ENCODE measurements around the gene PATE2.

PATE2 gene

DNA sequence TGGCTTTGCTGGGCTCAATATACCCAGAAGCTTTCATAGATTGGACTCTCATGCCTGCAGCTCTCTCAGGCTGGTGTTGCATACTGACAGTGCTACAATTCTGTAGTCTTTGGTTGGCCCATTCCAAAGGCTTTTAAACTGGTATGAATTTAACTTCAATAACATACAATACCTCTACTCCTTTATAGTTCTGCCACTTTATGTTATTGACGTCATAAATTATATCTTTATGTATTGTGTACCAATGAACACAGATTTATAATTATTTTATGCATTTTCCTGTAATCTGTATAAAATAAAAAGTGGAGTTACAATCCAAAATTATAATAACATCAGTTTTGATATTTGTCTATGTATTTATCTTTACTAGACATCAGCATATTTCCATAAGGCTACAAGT is 16.2 kb downstream of the PATE2 start:
- Mint-ChIP-seq H3K27me3 (peaks cover 17% of the 10 kb centered on the region), H3K4me1 (ENCODE audit: low read depth) (no peaks in the 10 kb centered on the region), H3K27ac (no peak overlapping the region), H3K9me3 (peaks cover 5% of the 10 kb centered on the region), H3K4me3 (no peak overlapping the region), H3K36me3 (ENCODE audit: low read depth) (no peaks in the 10 kb centered on the region)
- no peak for DNase-seq

DNA sequence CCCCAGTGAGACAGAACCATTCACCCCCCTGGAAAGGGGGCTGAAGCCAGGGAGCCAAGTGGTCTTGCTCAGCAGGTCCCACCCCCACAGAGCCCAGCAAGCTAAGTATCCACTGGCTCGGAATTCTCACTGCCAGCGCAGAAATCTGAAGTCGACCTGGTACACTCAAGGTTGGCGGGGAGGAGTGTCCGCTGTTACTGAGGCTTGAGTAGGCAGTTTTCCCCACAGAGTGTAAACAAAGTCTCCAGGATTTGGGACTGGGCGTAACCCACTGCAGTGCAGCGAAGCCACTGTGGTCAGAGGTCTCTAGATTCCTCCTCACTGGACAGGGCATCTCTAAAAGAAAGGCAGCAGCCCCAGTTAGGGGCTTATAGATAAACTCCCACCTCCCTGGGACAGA is 22.6 kb downstream of the PATE2 start:
- H3K36me3 Mint-ChIP-seq (ENCODE audit: low read depth) = no peaks in the 10 kb centered on the region
- peaks cover 24% of the 10 kb centered on the region for H3K27me3 Mint-ChIP-seq
- H3K9me3 Mint-ChIP-seq = peaks cover 10% of the 10 kb centered on the region
- no peak for DNase-seq
- H3K4me1 Mint-ChIP-seq (ENCODE audit: low read depth) = no peaks in the 10 kb centered on the region
- H3K4me3 Mint-ChIP-seq = no peak overlapping the region
- no peak overlapping the region for H3K27ac Mint-ChIP-seq

DNA sequence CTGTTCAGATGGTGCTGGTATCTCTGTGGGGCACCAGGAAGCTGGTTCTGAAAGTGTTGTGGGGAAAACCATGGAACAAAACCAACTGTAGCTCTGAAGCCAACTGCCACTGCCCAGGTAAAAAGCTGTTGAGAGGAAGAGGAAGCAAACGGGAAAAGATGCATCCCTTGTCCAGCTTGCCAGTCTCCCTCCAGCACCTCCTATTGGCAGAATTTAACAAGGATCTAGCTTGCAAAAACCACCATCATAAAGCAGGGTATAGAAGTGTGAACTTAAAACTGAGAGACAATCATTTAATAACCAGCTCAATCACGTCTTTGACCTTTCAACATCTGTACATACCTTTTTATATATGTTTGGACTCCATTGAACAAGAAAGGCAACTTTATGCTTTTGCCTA is 28.0 kb downstream of the PATE2 start:
- Mint-ChIP-seq H3K4me3 (no peak overlapping the region), H3K27me3 (peaks cover 30% of the 10 kb centered on the region), H3K27ac (no peak overlapping the region), H3K4me1 (ENCODE audit: low read depth) (no peaks in the 10 kb centered on the region), H3K36me3 (ENCODE audit: low read depth) (no peaks in the 10 kb centered on the region), H3K9me3 (no peaks in the 10 kb centered on the region)
- no peak for DNase-seq

DNA sequence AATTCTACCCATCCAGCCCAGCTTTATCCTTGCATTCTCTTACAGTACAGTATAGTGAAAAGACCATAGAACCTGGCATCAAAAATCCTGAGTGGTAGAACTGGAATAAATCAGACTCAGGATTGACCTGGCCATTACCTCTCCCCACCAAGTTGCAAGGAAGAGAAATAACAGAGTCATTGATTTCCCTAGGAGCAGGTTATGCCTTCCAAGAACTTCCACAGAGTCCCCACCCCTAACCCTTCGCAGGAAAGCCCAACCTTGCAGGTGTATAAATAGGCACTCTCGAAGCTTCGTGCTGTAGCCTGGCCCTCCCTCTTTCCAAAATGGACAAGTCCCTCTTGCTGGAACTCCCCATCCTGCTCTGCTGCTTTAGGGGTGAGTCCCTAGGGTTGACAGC is 32.6 kb downstream of the PATE2 start, which contains the start of gene PATE1:
Gene PATE1 (plus strand): TSS at position 301 of the 400 bp plus-strand sequence. CDS start 26 bp downstream, at position 327.
- H3K27me3 Mint-ChIP-seq = peaks cover 26% of the 10 kb centered on the region
- H3K27ac Mint-ChIP-seq = no peak within 1 kb of the TSS
- no peak within 1 kb of the TSS for H3K4me3 Mint-ChIP-seq
- H3K36me3 Mint-ChIP-seq (ENCODE audit: low read depth) = no peaks in the 10 kb centered on the region
- no peak for DNase-seq
- no peaks in the 10 kb centered on the region for H3K4me1 Mint-ChIP-seq (ENCODE audit: low read depth)
- no peaks in the 10 kb centered on the region for H3K9me3 Mint-ChIP-seq

DNA sequence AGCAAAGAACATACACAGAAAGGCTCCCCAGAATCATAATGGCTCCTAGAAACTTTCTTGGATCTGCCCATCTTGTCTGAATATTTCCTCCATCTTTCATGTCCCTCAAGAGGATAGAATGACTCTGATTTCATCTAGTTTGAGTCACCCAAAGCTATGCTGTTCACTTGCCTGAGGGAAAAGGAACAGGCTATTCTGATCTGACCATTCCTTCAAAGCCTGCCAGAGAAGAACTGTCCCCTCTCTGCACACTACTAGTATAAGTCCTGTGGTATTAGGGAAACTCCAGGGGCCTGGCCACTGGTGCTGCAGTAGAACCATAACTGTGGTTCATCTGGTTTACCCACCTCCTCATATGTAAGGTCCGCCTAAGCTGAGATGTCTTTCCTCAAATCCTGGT is 34.9 kb downstream of the PATE2 start:
- Mint-ChIP-seq H3K4me1 (ENCODE audit: low read depth) (no peaks in the 10 kb centered on the region), H3K36me3 (ENCODE audit: low read depth) (no peaks in the 10 kb centered on the region), H3K27me3 (peaks cover 16% of the 10 kb centered on the region)

DNA sequence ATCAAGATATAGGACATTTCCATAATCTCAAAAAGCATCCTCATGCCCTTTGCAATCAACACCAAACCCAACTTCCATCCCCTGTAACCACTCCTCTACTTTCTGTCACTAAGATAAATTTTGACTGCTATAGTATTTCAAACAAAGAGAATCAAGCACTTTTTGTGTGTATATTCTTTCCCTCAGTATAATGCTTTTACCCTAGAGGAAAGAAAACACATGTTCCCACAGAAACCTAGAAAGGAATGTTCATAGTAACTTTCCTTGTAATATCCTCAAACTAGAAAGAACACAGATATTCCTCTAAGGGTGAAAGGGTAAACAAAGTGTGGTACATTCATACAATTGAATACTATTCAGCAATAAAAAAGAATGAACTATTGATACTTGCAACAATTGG is 38.0 kb downstream of the PATE2 start:
- Mint-ChIP-seq H3K27ac (no peak overlapping the region), H3K4me3 (no peak overlapping the region), H3K4me1 (ENCODE audit: low read depth) (no peaks in the 10 kb centered on the region)

More for the DNA sequence above, 34.9 kb downstream of the PATE2 start:
- DNase-seq = no peak
- no peak overlapping the region for H3K27ac Mint-ChIP-seq
- H3K9me3 Mint-ChIP-seq = no peaks in the 10 kb centered on the region
- no peak overlapping the region for H3K4me3 Mint-ChIP-seq

DNA sequence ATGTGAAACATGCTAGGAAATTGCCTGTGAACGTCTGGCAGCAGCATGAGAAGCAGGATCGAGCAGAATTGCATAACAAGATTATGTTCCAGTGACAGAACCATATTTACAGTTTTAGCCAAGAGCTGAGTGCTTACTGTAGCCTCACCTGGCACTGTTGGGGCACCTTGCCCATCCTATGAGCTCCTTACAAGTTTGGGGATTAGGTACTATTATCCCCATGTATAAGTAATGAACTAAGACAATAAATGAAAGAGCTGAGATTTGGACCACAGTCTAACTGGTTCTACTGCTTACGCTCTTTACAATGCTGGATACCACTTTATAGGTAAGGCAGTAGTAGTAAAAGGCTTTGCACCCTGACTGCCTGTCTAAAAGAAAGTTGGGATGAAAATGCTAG is 49.7 kb downstream of the PATE2 start:
- no peak overlapping the region for H3K4me3 Mint-ChIP-seq
- H3K27me3 Mint-ChIP-seq = peaks cover 12% of the 10 kb centered on the region
- DNase-seq = no peak
- no peaks in the 10 kb centered on the region for H3K9me3 Mint-ChIP-seq
- no peaks in the 10 kb centered on the region for H3K36me3 Mint-ChIP-seq (ENCODE audit: low read depth)
- no peaks in the 10 kb centered on the region for H3K4me1 Mint-ChIP-seq (ENCODE audit: low read depth)
- H3K27ac Mint-ChIP-seq = no peak overlapping the region

More for the DNA sequence above, 38.0 kb downstream of the PATE2 start:
- H3K36me3 Mint-ChIP-seq (ENCODE audit: low read depth) = no peaks in the 10 kb centered on the region
- no peak for DNase-seq
- peaks cover 13% of the 10 kb centered on the region for H3K27me3 Mint-ChIP-seq
- peaks cover 10% of the 10 kb centered on the region for H3K9me3 Mint-ChIP-seq

Data from activated T-cell treated with anti-CD3 and anti-CD28 coated beads, Interleukin-2, amount 50 U/mL, for 24 hours (primary cell).